WERI-Rb-1 (cell line): ENCODE results near the gene SRRT.

Experiments used
- DNase-seq: peaks from one replicate; pipeline ENCODE4 v3.0.0-alpha.2; 2020
- H3K27ac ChIP-seq: fragments of 250-450 bp; sonication (Bioruptor Pico); 2 replicates; pipeline ENCODE4 v1.5.1; 2020; ENCODE audit warnings: mild to moderate bottlenecking, moderate library complexity
- H3K27me3 ChIP-seq: fragments of 250-450 bp; sonication (Bioruptor Pico); 2 replicates; pipeline ENCODE4 v1.5.1; 2021; ENCODE audit warnings: mild to moderate bottlenecking, low read depth, moderate library complexity; ENCODE audit not compliant: insufficient read depth, severe bottlenecking
- H3K36me3 ChIP-seq: fragments of 250-450 bp; sonication (Bioruptor Pico); 2 replicates; pipeline ENCODE4 v1.5.1; 2020; ENCODE audit warnings: mild to moderate bottlenecking, moderate library complexity
- H3K4me3 ChIP-seq: 2 replicates; pipeline ENCODE4 v1.5.1; 2011; ENCODE audit warnings: low read depth, mild to moderate bottlenecking, control low read depth, low read length
- H3K9me3 ChIP-seq: fragments of 250-450 bp; sonication (Bioruptor Pico); 2 replicates; pipeline ENCODE4 v1.5.1; 2021; ENCODE audit warnings: mild to moderate bottlenecking, moderate library complexity; ENCODE audit not compliant: severe bottlenecking
- TF ChIP-seq, protein P1 (sequence below): IDR thresholded peaks from 2 replicates; pipeline ENCODE4 v1.5.1; 2011; ENCODE audit warnings: low read depth, mild to moderate bottlenecking, control low read depth, inconsistent platforms, low read length

Gene SRRT, protein sequence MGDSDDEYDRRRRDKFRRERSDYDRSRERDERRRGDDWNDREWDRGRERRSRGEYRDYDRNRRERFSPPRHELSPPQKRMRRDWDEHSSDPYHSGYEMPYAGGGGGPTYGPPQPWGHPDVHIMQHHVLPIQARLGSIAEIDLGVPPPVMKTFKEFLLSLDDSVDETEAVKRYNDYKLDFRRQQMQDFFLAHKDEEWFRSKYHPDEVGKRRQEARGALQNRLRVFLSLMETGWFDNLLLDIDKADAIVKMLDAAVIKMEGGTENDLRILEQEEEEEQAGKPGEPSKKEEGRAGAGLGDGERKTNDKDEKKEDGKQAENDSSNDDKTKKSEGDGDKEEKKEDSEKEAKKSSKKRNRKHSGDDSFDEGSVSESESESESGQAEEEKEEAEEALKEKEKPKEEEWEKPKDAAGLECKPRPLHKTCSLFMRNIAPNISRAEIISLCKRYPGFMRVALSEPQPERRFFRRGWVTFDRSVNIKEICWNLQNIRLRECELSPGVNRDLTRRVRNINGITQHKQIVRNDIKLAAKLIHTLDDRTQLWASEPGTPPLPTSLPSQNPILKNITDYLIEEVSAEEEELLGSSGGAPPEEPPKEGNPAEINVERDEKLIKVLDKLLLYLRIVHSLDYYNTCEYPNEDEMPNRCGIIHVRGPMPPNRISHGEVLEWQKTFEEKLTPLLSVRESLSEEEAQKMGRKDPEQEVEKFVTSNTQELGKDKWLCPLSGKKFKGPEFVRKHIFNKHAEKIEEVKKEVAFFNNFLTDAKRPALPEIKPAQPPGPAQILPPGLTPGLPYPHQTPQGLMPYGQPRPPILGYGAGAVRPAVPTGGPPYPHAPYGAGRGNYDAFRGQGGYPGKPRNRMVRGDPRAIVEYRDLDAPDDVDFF

DNA sequence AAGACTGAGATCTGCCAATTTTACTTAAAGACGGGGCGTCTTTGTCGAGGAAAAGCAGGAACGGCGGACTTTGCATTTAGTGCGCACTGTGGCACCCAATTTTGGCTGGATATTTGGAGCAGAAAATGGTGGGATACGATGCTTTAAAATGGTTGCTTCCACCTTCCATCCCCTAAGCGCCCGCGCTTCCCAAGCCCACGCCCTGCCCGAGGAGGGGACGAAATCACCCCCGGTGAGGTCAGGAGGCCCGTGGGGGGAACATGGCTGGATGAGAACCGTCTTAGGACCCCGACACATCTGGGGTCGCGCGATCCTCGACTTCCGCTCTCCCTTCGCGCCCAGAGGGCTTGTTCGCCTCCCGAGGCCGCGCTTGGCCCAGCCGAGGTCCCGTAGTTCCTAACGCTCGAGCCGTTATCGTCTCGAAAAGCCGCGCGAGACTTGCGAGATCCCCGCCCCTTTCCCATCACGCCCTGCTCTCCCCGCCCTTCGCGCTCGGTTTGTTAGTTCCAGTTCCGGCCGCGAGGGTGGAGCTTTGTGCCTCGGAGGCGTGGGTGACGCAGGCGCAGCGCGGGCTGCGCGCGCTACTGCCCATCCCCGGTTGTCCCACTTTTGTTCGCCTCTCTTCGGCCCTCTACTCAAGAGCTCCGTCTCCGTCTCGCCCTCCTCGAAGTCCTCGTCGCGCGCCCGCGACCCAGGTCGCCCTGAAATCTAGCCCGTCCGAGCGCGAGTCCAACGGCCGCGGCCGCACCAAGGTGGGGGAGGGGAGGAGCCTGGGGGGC lies at the start of gene SRRT:
SRRT (plus strand) TSS at position 527 of the 779 bp plus-strand sequence. CDS start 488 bp downstream, outside the sequence.
- TF ChIP-seq, protein P1, sequence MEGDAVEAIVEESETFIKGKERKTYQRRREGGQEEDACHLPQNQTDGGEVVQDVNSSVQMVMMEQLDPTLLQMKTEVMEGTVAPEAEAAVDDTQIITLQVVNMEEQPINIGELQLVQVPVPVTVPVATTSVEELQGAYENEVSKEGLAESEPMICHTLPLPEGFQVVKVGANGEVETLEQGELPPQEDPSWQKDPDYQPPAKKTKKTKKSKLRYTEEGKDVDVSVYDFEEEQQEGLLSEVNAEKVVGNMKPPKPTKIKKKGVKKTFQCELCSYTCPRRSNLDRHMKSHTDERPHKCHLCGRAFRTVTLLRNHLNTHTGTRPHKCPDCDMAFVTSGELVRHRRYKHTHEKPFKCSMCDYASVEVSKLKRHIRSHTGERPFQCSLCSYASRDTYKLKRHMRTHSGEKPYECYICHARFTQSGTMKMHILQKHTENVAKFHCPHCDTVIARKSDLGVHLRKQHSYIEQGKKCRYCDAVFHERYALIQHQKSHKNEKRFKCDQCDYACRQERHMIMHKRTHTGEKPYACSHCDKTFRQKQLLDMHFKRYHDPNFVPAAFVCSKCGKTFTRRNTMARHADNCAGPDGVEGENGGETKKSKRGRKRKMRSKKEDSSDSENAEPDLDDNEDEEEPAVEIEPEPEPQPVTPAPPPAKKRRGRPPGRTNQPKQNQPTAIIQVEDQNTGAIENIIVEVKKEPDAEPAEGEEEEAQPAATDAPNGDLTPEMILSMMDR, result no peak
- Histone ChIP-seq H3K9me3 (no peaks in the 10 kb centered on the region), H3K27me3 (no peaks in the 10 kb centered on the region), H3K4me3 (peak within 1 kb of the TSS; percentile 76), H3K36me3 (peaks cover 45% of the 10 kb centered on the region), H3K27ac (peak within 1 kb of the TSS; percentile 99)
- DNase-seq, result peak; percentile 98

DNA sequence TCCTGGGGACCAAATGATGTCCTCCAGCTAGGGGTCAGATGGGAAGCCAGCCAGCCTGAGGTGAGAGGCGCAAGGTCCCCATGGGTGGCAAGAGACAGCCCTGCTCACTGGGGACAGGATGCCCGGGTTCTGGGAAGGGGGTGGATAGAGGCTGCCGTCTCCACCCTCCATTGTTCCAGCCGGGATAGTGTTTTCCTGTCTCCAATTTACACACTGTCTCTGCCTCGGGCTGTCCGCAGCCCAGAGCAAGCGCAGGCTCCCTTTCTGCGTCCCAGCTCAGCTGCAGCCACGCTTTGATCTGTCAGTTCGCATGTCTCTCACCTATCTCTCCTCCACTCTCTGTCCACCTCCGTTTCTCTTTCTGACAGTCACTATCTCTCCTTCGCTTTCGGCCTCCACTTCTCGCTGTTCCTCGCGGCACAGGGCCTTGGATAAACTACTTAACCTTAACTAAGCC lies 49.7 kb upstream of the SRRT start:
- Histone ChIP-seq H3K9me3 (no peaks in the 10 kb centered on the region), H3K4me3 (no peak overlapping the region), H3K36me3 (no peaks in the 10 kb centered on the region), H3K27me3 (peaks cover 71% of the 10 kb centered on the region), H3K27ac (no peak overlapping the region)
- DNase-seq, result no peak
- TF ChIP-seq, protein P1, result no peak

DNA sequence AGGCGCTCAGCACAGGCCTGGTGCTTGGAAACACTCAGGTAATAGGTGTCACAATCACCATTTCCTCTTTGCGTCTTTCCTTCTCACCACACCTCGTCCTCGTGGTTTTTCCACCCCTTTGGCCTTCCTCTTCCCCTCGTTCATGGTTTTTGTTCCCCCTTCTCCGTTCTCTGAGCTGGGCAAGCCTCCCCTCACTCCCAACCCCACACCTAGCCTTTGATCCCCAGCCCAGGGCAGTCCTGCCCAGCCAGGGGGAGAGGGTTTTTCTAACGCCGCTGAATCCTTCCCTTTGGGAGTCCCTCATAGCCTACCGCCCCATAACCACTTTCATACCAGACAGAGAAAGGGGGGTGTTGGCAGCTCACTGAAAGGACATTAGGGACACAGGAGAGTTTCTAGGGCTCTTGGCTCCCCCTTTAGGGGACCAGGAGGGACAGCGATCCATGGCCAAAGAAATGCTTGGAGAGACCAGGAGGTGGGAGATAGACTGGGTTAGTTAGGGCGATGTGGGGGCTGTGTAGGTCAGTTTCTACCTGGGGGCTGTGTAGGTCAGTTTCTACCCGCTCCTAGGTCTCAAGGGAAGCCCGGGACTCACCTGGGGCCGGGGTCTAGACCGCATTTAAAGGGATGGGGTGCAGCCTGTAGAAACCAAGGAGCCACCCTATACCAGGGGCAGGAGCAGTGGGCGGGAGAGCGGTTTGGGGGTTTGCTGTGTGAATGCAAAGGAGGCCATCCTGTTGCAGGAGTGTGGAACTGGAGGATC lies 49.0 kb upstream of the SRRT start:
- Histone ChIP-seq H3K36me3 (no peaks in the 10 kb centered on the region), H3K9me3 (no peaks in the 10 kb centered on the region), H3K27me3 (peaks cover 72% of the 10 kb centered on the region), H3K4me3 (no peak overlapping the region), H3K27ac (no peak overlapping the region)
- peak; percentile 24 for DNase-seq
- TF ChIP-seq, protein P1, result peak; percentile 41

DNA sequence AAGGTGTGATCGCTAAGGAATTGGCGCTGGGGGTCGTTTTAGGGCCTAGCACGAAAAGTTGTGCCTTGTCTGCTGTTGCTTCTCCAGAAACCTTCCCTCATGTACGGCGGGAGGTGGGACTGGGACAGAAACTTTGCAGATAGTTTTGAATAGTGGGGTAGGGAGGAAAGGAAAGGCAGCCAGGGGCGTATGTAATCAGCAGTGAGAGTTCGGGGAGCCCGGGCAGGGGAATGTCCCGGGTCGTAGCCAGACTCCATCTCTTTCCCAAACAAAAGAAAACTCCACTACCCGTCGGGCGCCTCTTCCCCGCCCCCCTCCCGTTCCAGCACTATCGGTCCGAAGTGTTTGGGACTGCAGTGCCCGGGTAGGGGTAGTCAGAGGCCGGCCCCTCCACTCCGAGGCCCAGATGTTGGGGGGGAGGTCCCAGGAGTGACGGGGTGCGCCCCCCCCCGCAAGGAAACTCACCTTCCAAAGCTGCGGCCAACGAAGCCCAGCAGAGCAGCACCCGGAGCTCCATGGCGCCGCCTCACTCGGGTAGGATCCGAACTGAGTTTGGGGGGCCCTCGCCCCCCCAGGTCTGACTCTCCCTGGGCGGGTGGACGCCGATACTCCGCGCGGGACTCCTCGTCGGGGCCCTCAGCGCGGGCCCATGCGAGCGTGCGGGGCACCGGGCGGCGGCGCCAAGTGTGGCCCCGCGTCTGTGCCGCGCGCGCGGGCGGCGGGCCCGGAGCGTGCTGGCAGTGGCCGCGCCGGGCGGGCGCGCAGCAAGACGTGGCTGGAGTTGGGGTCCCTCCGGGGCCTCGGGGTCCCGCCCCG lies 48.2 kb upstream of the SRRT start:
- H3K4me3 ChIP-seq, result peak overlapping the region; percentile 31
- peaks cover 79% of the 10 kb centered on the region for H3K27me3 ChIP-seq
- H3K36me3 ChIP-seq, result no peaks in the 10 kb centered on the region
- H3K27ac ChIP-seq, result no peak overlapping the region
- no peak for DNase-seq
- TF ChIP-seq, protein P1, result no peak
- H3K9me3 ChIP-seq, result no peaks in the 10 kb centered on the region
